ENCODE measurements around the gene PLEKHH1. TPM values are rescaled to one million over a fixed set of nuclear protein-coding genes. Genes with fewer than 3 reads are reported as not detected.

PLEKHH1 gene
- total and polyA plus RNA-seq, 2 of the 8 experiments (the other 6 are each of a cell fraction or from before 2014, with no cell fraction given) = 28.3 to 33.3 TPM

GRCh38 chr14:67533754-67534085 is 630 bp downstream of the PLEKHH1 start:
- H3K9ac ChIP-seq (replicated peaks in 1 of 4; ENCODE audit: extremely low read depth in 1 of 4, low read depth in 3 of 4, low read length in 3 of 4) = peak overlapping the region; percentile 66 to 77 (median 75); a peak in 6 of 7 replicates
- H3K23me2 ChIP-seq (ENCODE audit: low read depth, low read length) = no peaks in the 10 kb centered on the region; the same call in 1 of the 2 replicates
- H2BK12ac ChIP-seq (ENCODE audit: low read depth, low read length) = no peak overlapping the region
- H2BK120ac ChIP-seq (replicated peaks; ENCODE audit: low read depth, low read length) = no peak overlapping the region
- 6% methylated on average over 6 of the region's 6 CpGs; no CpG with 5 or more reads in 1 of the 2 experiments for WGBS, 2 experiments (ENCODE audit: extremely low coverage in 1 of 2, insufficient coverage in 1 of 2, insufficient read length in 1 of 2, insufficient replicate concordance in 2 of 2, low coverage in 1 of 2, low lambda C conversion rate in 2 of 2, missing lambda C conversion rate in 1 of 2)
- H4K5ac ChIP-seq (ENCODE audit: insufficient read length, low read depth, low read length) = peak overlapping the region; percentile 29
- no peaks in the 10 kb centered on the region; a peak in 1 of 8 replicates for H3K36me3 ChIP-seq (ENCODE audit: control insufficient read depth in 2 of 4, insufficient read depth in 4 of 4, low read length in 3 of 4)
- no peak overlapping the region for H2BK15ac ChIP-seq (ENCODE audit: low read length)
- peaks cover 4 to 8% of the 10 kb centered on the region in 2 experiments; a peak in 2 of 4 replicates for H3K79me2 ChIP-seq (ENCODE audit: control insufficient read depth in 1 of 2, insufficient read depth in 2 of 2, low read length in 2 of 2)
- H3K4me1 ChIP-seq (replicated peaks in 1 of 4; ENCODE audit: control insufficient read depth in 3 of 4, insufficient read depth in 4 of 4, low read length in 3 of 4) = peaks cover 3 to 9% (median 5%) of the 10 kb centered on the region in 4 experiments
- H4K8ac ChIP-seq (ENCODE audit: extremely low read depth, insufficient read depth, low read length) = no peak overlapping the region
- peak; percentile 12; the same call in 1 of the 2 replicates for TF ChIP-seq SUZ12 (IDR thresholded peaks at IDR 0.05; ENCODE audit: low read length)
- TF ChIP-seq ASH2L (IDR thresholded peaks at IDR 0.05; ENCODE audit: low read length) = peak; percentile 4
- TF ChIP-seq KDM4A (IDR thresholded peaks at IDR 0.05; ENCODE audit: low read depth, low read length, severe bottlenecking) = no peak
- no peak for TF ChIP-seq GABPA (IDR thresholded peaks at IDR 0.05; ENCODE audit: borderline replicate concordance, insufficient read depth, low read length)
- ChIA-PET CTCF (ENCODE audit: partially characterized antibody) (interaction anchor here (0.7 to 43.6 kb wide), 8 partner anchors 8 to 171 kb away, joined by 3 to 924 read pairs (median 5); no protein-coding TSS in a partner anchor), POLR2A (ENCODE audit: partially characterized antibody) (interaction anchor here (0.8 to 5.5 kb wide), 10 partner anchors 9 to 229 kb away, joined by 3 to 37 read pairs (median 4); partner anchors contain the start of gene PLEK2)
- no peak overlapping the region for H2BK5ac ChIP-seq (ENCODE audit: low read depth, low read length)
- no peaks in the 10 kb centered on the region; the same call in 1 of the 2 replicates for H3K79me1 ChIP-seq (ENCODE audit: low read depth, low read length)
- no peak overlapping the region for H3K27ac ChIP-seq (ENCODE audit: low read depth, low read length)
- peak overlapping the region; percentile 57 to 82 (median 64) for H3K4me3 ChIP-seq (ENCODE audit: extremely low read depth in 1 of 4, insufficient read depth in 2 of 4, low read depth in 3 of 4, low read length in 4 of 4)
- H3K4me2 ChIP-seq (ENCODE audit: insufficient read depth in 1 of 2, low read depth in 2 of 2, low read length in 2 of 2) = peak overlapping the region; percentile 69 to 81
- H2AFZ ChIP-seq (ENCODE audit: low read length) = 0 out of 2 replicates have a peak overlapping the region, but pooled peaks have one; percentile 4
- no peak overlapping the region for H2AK5ac ChIP-seq (ENCODE audit: low read depth, low read length)
- H2BK20ac ChIP-seq (ENCODE audit: low read length) = no peak overlapping the region
- H3K14ac ChIP-seq (ENCODE audit: insufficient read length) = no peak overlapping the region
- no peak for FAIRE-seq
- H4K20me1 ChIP-seq (replicated peaks in 1 of 2; ENCODE audit: control insufficient read depth in 1 of 2, insufficient read depth in 2 of 2, low read length in 2 of 2) = no peaks in the 10 kb centered on the region
- no peak overlapping the region for H3K18ac ChIP-seq (ENCODE audit: extremely low read depth, low read length)
- H3K27me3 ChIP-seq (replicated peaks in 1 of 4; ENCODE audit: control insufficient read depth in 3 of 4, extremely low read depth in 1 of 4, insufficient read depth in 3 of 4, low read length in 3 of 4) = no peaks in the 10 kb centered on the region
- DNase-seq (ENCODE audit: low read depth in 1 of 2, low spot score in 2 of 2) = no peak
- no peak overlapping the region for H3K23ac ChIP-seq (ENCODE audit: insufficient read length)
- no peak overlapping the region for H4K91ac ChIP-seq (replicated peaks; ENCODE audit: insufficient read length, low read length)
- H3K9me3 ChIP-seq (ENCODE audit: insufficient read depth in 2 of 2, low read depth in 1 of 2, low read length in 1 of 2) = no peaks in the 10 kb centered on the region
- H3K4ac ChIP-seq (replicated peaks; ENCODE audit: insufficient read length, low read depth, low read length) = no peak overlapping the region
- no peak overlapping the region for H3K56ac ChIP-seq (replicated peaks; ENCODE audit: insufficient read length, low read depth, low read length)
